ENCODE data around the gene RTTN.

The RTTN gene

DNA sequence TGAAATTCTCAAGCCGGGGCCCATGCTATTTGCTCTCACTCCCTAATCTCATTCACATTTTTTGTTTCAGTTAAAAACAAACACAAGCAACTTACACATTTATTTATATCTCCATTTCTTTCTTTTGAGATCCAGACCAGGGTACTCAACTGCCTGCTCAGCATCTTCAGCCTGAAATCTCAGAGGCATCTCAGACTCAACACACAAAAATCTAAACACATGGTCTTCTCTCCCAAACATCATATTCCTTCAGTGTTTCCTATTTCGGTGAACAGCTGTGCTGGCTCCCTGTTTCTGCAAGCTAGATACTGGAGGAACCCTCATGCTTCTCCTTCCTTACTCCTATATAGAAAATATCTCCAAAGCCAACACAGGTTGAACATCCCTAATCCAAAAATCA is 11.3 kb upstream of the RTTN start:
- no peak overlapping the region for H3K4me3 ChIP-seq (ENCODE audit: low read depth, low read length)
- DNase-seq (ENCODE audit: low read depth, low spot score) = no peak
- in situ Hi-C loops (cut with HindIII; ENCODE audit: low sequenced_read_pairs) = no loop called here
- TF ChIP-seq, protein P1, sequence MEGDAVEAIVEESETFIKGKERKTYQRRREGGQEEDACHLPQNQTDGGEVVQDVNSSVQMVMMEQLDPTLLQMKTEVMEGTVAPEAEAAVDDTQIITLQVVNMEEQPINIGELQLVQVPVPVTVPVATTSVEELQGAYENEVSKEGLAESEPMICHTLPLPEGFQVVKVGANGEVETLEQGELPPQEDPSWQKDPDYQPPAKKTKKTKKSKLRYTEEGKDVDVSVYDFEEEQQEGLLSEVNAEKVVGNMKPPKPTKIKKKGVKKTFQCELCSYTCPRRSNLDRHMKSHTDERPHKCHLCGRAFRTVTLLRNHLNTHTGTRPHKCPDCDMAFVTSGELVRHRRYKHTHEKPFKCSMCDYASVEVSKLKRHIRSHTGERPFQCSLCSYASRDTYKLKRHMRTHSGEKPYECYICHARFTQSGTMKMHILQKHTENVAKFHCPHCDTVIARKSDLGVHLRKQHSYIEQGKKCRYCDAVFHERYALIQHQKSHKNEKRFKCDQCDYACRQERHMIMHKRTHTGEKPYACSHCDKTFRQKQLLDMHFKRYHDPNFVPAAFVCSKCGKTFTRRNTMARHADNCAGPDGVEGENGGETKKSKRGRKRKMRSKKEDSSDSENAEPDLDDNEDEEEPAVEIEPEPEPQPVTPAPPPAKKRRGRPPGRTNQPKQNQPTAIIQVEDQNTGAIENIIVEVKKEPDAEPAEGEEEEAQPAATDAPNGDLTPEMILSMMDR (IDR thresholded peaks at IDR 0.05; ENCODE audit: low read depth, low read length) = no peak

DNA sequence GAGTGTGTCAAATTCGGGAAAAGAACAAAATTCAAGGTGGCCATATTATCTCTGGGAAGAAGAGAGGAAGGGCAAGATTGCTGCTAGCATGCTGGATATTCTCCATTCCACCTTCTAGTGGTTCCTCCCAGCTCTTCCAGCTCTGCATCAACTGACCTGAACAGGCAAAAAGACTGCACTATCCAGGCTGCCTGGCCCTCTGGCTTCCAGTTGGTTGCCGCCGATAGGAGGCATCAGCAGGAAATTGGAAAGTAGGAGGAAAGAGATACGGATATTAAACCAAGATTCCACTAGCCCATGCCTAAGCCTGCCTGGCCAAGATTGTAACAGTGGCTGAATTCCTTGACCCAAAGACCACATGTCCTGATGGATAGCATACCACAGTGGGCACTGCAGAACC is 1.7 kb upstream of the RTTN start:
- DNase-seq (ENCODE audit: low read depth, low spot score) = no peak
- TF ChIP-seq, protein P1 (IDR thresholded peaks at IDR 0.05; ENCODE audit: low read depth, low read length) = no peak
- H3K4me3 ChIP-seq (ENCODE audit: low read depth, low read length) = no peak overlapping the region
- in situ Hi-C loops (cut with HindIII; ENCODE audit: low sequenced_read_pairs) = no loop called here

DNA sequence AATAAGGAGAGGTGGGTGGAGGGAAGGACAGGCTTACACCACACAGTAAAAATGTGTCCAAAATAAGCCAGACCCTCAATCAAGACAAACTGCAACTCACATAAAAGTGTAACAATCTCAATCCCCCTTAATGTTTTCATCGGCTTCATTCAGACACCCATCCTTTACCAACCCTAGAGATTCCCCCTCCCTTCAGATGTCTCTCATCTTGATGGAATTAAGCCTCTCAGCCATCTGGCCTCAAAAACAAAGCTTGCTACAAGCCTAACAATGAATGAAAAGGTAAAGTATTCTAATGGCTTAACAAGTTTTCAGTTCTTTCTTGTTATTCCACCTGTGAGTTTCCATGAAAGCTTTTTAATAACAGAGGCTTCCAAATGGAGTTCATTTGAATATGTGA is 5.2 kb downstream of the RTTN start:
- in situ Hi-C loops (cut with HindIII; ENCODE audit: low sequenced_read_pairs) = no loop called here
- TF ChIP-seq, protein P1 (IDR thresholded peaks at IDR 0.05; ENCODE audit: low read depth, low read length) = no peak

DNA sequence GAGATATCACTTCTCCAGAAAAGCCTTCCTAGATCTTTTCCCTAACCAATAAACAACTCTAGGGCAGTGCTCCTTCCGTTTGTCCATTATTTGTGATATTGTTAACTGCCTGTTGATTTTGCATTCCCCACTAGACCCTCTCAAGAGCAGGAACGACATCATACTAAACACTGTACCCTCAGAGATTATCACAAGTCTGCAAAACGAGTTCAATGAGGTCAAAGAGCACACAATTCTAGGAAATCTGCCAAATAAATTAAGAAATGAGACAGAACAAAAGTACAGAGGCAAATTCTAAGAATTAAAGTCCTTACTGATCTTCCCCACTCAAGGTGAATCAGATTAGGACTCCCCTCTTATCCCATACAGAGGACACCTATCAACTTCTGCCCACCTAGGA is 7.6 kb downstream of the RTTN start:
- DNase-seq (ENCODE audit: low read depth, low spot score) = no peak
- in situ Hi-C loops (cut with HindIII; ENCODE audit: low sequenced_read_pairs) = no loop called here
- TF ChIP-seq, protein P1 (IDR thresholded peaks at IDR 0.05; ENCODE audit: low read depth, low read length) = no peak
- H3K4me3 ChIP-seq (ENCODE audit: low read depth, low read length) = no peak overlapping the region

More for the DNA sequence above, 5.2 kb downstream of the RTTN start:
- DNase-seq (ENCODE audit: low read depth, low spot score) = no peak
- H3K4me3 ChIP-seq (ENCODE audit: low read depth, low read length) = no peak overlapping the region

DNA sequence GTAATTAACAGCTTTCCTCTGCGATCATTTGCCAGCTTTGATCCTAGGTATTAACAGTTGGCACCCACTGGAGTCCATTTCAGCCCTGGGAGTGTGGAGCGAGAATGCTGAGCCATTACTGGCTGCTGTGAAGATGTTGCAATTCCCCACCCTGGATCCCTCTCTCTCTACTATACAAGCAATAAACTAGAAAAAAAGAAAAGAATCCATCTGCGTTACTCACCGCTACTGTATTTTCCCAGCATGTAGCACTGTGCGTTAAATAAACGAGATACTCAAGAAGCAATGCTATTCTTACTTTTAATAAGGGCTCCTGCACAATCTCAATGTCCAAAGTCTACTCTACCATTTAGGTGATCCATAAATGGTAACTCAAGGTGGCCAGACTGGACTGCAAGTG is 8.5 kb downstream of the RTTN start:
- TF ChIP-seq, protein P1 (IDR thresholded peaks at IDR 0.05; ENCODE audit: low read depth, low read length) = no peak
- no peak for DNase-seq (ENCODE audit: low read depth, low spot score)
- H3K4me3 ChIP-seq (ENCODE audit: low read depth, low read length) = no peak overlapping the region
- in situ Hi-C loops (cut with HindIII; ENCODE audit: low sequenced_read_pairs) = no loop called here

DNA sequence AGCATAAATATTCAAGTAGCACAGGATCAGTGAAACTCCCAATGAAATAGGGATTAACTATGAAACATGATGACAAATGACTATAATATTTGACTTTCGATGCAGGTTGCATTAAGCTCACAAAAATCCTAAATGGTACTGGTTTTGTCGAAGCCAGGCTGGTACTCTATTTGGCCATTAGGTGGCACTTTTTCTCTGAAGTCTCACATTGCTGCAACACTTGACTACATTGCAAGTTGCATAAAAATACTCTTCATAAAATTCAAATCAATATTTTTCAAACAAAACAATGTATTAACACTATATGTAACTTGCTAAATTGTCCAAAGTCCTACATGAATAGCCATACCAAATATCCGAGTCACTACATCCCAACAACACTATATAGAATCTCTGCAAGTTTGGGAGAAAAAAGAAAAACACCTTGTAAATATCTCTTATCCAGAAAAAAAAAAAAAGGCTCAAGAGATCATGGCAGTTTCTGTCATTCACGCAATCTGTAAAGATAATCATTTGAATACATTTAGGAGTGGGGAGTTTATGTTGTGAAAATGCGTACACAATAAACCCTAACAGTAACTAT is 9.5 kb downstream of the RTTN start:
- in situ Hi-C loops (cut with HindIII; ENCODE audit: low sequenced_read_pairs) = no loop called here
- TF ChIP-seq, protein P1 (IDR thresholded peaks at IDR 0.05; ENCODE audit: low read depth, low read length) = peak; percentile 82
- DNase-seq (ENCODE audit: low read depth, low spot score) = peak; percentile 68
- H3K4me3 ChIP-seq (ENCODE audit: low read depth, low read length) = no peak overlapping the region

Measured in astrocyte of the spinal cord (primary cell).